Rectal smooth muscle tissue (tissue), 1 donor: ENCODE results near the gene CACHD1.
"Not testable (repeated sequence)": the region's sequence is repeated elsewhere in the genome, so short reads cannot be mapped to it uniquely, and the experiment has no call there.

Experiments
- H3K27ac ChIP-seq: one replicate; pipeline ENCODE4 v1.7.0; 2013; ENCODE audit warnings: low read depth, low read length, inconsistent platforms
- H3K27me3 ChIP-seq: one replicate; pipeline ENCODE4 v1.7.0; 2013; ENCODE audit warnings: low read length; ENCODE audit not compliant: control insufficient read depth, insufficient read depth
- H3K36me3 ChIP-seq: one replicate; pipeline ENCODE4 v1.7.0; 2013; ENCODE audit warnings: low read length; ENCODE audit not compliant: control insufficient read depth, insufficient read depth
- H3K4me1 ChIP-seq: one replicate; pipeline ENCODE4 v1.7.0; 2013; ENCODE audit warnings: low read length; ENCODE audit not compliant: control insufficient read depth, insufficient read depth
- H3K4me3 ChIP-seq: one replicate; pipeline ENCODE4 v1.7.0; 2013; ENCODE audit warnings: low read length
- H3K9ac ChIP-seq: one replicate; pipeline ENCODE4 v1.7.0; 2013; ENCODE audit warnings: low read length

Gene CACHD1

DNA sequence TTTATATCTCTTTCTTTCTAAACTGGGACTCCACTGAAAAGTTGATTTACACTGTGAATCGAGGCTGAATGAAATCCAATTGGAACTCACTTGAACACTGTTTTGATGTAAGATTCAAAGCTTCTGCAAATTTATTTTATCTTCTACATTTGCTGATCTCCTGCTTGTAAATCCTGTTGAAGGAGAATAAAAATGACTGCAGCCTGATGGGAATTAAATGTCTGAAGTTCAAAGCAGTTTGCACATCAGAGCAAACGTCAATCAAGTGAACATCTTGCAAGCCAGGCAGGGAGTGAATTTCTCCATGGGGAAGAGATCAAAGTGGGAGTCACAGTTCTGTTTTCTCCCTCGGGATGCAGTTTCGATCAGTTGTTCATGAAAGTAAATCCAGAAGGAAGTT is 127.2 kb downstream of the CACHD1 start:
- Histone ChIP-seq H3K9ac (no peak overlapping the region), H3K4me1 (no peaks in the 10 kb centered on the region), H3K27me3 (no peaks in the 10 kb centered on the region), H3K27ac (no peak overlapping the region), H3K36me3 (no peaks in the 10 kb centered on the region), H3K4me3 (no peak overlapping the region)

DNA sequence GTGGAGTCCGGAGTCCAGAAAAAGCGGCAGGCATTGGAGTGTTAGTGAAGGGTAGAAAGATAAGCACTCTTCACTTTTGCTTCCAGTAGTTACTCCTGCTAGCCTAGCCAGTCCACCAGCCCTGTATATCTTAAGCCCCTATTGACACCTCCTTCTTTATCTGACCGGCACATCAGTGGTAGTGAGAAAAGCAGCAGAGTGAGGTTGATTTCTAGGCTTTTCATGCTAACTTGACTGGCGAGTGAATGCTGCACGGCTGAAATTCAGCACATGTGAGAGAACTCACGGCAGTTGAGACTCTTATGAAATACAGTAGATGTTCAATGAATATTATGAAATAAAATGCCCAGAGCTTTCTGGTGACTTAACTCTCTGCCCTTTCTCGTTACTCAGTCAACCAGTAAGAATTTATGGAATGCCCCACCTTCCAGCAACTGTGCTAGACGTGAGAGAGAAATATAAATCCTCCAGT is 128.2 kb downstream of the CACHD1 start:
- no peaks in the 10 kb centered on the region for H3K4me1 ChIP-seq
- H3K4me3 ChIP-seq = no peak overlapping the region
- no peaks in the 10 kb centered on the region for H3K27me3 ChIP-seq
- no peak overlapping the region for H3K27ac ChIP-seq
- no peak overlapping the region for H3K9ac ChIP-seq
- H3K36me3 ChIP-seq = no peaks in the 10 kb centered on the region

DNA sequence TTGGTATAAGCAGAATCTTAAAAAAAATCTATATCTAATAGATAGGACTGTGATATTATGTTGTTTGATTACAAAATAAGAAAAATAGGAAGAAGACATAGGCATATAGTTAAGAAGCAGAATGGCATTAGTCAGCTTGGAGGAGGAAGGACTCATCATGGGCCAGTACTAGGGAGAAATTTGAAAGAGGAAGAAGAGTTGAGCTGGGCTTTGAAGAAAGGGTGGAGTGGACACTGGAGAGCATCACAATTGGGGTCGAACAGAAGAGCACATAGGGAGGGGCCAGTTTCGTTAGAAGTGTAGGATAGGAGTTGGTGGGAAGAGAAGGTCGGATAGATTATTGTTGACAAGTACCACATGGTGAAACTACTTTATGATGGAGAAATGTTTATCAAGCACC is 129.3 kb downstream of the CACHD1 start:
- Histone ChIP-seq H3K4me3 (no peak overlapping the region), H3K9ac (no peak overlapping the region), H3K27ac (no peak overlapping the region), H3K27me3 (no peaks in the 10 kb centered on the region), H3K4me1 (no peaks in the 10 kb centered on the region), H3K36me3 (no peaks in the 10 kb centered on the region)

DNA sequence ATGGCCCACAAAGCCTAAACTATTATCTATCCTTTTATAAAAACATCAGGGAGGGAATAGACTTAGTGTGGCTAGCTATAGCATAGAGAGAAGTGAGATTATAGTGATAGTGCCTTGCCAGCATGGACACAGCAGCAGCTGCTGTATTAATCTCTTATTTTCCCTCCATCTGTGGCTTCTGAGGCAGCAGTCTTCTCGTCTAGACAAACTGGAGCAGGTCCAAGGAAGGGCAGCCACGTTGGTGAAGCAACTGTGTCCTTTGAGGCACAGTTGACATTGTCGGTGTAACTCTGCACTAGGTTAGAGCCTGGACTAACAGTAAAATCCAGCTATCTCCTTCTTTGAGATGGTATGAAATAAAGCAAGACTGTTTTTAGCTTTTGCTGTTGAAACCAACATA is 131.3 kb downstream of the CACHD1 start:
- Histone ChIP-seq H3K27me3 (no peaks in the 10 kb centered on the region), H3K9ac (no peak overlapping the region), H3K27ac (no peak overlapping the region), H3K4me1 (no peaks in the 10 kb centered on the region), H3K36me3 (no peaks in the 10 kb centered on the region), H3K4me3 (no peak overlapping the region)

DNA sequence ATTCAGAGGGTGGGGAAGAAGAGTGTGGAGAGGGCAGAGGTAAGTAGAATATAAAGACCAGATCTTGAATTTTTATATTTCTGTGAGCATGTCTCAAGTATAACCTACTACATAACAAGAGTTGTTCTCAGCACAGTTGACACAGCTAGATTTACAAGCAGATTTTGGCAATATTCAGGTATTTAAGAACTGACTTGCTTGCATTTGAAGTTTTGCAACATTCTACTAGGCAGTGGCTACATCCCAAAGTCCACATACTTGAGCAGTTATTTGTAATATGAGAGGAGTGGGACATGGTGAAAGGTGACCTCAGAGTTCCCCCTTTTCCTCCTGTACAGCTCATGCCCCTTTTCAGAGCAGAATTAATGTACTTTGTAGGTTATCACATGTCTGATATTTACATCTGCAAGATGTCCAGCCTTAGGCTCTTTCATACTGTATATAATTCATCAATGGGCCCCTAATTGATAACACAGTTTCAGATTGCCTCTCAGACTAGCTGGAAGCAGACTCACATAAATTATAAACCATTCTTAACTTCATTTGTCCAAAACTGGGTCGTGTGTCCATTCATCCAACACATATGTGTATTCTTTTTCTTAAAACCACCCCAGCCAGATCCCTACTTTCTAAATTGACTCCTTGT is 138.2 kb downstream of the CACHD1 start:
- no peak overlapping the region for H3K27ac ChIP-seq
- no peak overlapping the region for H3K4me3 ChIP-seq
- H3K9ac ChIP-seq = no peak overlapping the region
- H3K27me3 ChIP-seq = no peaks in the 10 kb centered on the region
- H3K36me3 ChIP-seq = no peaks in the 10 kb centered on the region
- no peaks in the 10 kb centered on the region for H3K4me1 ChIP-seq

DNA sequence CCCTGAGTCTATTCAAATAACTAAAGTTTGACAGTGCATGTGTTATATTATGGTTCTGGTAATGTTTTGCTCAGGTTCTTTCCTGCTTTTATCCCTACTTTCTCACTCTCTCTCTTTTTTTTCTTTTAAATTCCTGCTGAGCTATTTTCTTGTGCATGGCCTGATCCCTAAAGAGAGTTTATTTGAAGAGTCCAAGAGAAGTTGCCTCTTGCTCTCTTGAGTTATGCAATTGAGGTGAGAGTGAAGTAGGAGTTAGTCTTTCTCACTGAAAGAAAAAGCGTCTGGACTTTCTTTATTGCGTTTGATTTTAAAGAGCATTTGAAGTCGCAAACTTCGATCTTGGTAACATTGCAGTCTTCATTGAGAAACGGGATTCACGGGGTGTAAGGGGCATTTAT is 138.7 kb downstream of the CACHD1 start:
- Histone ChIP-seq H3K4me3 (no peak overlapping the region), H3K36me3 (no peaks in the 10 kb centered on the region), H3K4me1 (no peaks in the 10 kb centered on the region), H3K9ac (no peak overlapping the region), H3K27ac (no peak overlapping the region), H3K27me3 (no peaks in the 10 kb centered on the region)

DNA sequence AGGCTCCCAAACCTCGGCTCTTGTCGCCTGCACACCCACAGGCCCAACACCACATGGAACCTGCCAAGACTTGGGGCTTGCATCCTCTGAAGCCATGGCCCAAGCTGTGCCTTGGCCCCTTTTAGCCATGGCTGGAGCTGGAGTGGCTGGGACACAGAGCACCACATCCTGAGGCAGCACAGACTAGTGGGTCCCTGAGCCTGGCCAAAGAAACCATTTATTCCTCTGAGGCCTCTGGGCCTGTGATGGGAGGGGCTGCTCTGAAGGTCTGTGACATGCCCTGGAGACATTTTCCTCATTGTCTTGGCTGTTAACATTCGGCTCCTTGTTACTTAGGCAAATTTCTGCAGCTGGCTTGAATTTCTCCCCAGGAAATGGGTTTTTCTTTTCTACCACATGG is 141.0 kb downstream of the CACHD1 start:
- not testable (repeated sequence) for H3K27me3 ChIP-seq, H3K4me3 ChIP-seq, H3K27ac ChIP-seq, H3K4me1 ChIP-seq, H3K9ac ChIP-seq, H3K36me3 ChIP-seq

DNA sequence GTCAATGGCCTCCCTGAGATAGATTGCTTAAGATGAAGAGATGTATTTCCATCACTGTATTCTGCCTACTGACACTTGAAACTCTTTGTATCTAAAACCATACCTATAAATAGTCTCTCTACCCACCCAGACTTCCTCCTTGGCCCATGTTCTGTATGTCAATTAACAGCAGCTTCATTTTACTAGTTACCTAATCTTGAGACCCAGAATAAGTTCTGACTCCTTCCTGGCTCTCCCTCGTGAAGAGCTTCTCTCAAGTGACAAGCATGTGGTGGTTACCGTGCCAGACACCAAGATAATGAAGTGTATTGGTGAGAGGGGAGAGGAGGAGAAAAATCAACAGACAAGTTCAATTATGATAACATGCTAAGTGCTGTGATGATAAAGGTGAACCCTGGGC is 146.1 kb downstream of the CACHD1 start:
- H3K27me3 ChIP-seq = no peaks in the 10 kb centered on the region
- no peaks in the 10 kb centered on the region for H3K36me3 ChIP-seq
- H3K9ac ChIP-seq = no peak overlapping the region
- no peak overlapping the region for H3K4me3 ChIP-seq
- H3K4me1 ChIP-seq = no peaks in the 10 kb centered on the region
- no peak overlapping the region for H3K27ac ChIP-seq

DNA sequence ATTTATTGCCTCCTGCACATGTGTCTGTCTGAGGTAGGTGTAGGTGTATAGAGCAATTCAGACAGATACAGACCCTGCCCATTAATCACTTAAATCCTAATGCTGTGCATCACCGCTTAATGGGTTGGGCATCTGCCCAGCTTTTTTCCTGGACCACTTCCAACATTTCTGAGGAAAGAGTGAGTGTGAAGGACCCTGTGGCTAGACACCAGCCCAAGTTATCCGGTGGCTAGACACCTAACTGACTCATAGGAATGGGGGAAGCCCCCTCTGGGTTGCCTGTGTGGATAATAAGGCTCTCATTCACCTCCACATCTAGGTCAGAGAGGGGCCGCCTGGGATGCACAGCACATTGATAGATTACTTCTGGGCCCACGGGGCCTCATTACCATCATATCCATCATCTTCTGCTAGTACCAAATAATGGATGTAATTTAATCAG is 153.8 kb downstream of the CACHD1 start:
- Histone ChIP-seq H3K9ac (no peak overlapping the region), H3K27ac (no peak overlapping the region)

DNA sequence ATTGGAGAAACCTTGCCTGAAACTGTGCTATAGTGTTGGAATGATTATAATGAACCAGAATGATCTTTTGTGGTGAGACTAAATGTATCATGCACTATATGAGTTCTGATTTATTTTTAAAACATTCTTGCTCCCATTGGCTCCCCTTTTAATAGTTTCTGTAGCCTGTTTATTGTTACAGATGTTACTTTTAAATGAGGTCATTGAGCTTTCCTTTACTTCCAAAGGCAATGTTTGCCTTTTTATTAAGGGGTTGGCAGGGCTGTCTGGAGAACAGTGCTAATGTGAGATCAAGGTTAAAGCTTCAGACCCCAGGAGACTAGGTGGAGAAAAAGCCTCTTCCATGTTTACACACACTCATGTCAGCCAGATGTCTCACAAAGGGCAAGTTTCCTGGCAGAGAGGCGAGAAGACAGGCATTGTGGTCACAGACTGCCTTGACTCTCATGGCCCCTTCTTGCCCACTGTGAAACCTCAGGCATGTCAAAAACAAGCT is 154.3 kb downstream of the CACHD1 start:
- H3K27me3 ChIP-seq = no peaks in the 10 kb centered on the region
- H3K4me3 ChIP-seq = no peak overlapping the region
- H3K27ac ChIP-seq = no peak overlapping the region
- H3K36me3 ChIP-seq = no peaks in the 10 kb centered on the region
- no peak overlapping the region for H3K9ac ChIP-seq
- peaks cover 5% of the 10 kb centered on the region for H3K4me1 ChIP-seq

More for the DNA sequence above, 153.8 kb downstream of the CACHD1 start:
- Histone ChIP-seq H3K27me3 (no peaks in the 10 kb centered on the region), H3K4me3 (no peak overlapping the region), H3K4me1 (peaks cover 5% of the 10 kb centered on the region), H3K36me3 (no peaks in the 10 kb centered on the region)

DNA sequence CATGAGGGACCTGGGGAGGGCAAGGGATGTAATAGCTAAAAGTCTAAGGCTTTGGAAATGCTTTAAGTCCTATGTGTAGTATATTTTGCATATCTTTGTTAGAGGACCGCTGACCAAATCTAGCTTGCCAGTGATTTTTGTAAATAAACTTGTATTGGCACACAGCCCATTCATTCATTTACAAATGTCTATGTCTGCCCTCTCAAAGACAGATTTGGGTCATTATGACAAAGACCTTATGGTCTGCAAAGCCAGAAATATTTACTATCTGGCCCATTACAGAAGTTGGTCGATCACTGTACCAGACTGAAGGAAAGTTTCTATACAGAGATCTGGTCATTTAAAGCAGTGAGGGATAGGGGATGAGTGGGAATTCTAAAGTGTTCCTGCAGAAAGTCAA is 154.9 kb downstream of the CACHD1 start:
- no peak overlapping the region for H3K4me3 ChIP-seq
- H3K9ac ChIP-seq = no peak overlapping the region
- peaks cover 5% of the 10 kb centered on the region for H3K4me1 ChIP-seq
- no peaks in the 10 kb centered on the region for H3K36me3 ChIP-seq
- H3K27me3 ChIP-seq = no peaks in the 10 kb centered on the region
- H3K27ac ChIP-seq = no peak overlapping the region

DNA sequence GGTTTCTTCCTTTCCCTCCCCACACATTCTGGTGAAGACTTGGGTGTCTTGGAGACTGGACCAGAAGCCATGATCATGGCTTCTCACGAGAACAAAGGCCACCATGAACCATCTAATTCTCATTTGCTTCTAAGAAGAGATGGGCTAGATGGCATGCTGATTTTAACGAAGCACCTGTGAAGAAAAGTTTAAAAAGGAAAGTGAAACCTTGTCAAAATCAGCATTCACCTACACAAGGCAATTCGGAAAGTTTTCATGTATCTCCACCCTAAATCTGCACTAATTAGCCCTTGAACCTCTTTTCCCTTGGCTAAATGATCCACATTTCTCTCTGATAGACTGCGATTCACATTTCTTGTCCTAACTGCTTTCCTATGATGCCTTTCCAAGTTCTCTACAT is 160.7 kb downstream of the CACHD1 start:
- no peaks in the 10 kb centered on the region for H3K27me3 ChIP-seq
- no peaks in the 10 kb centered on the region for H3K4me1 ChIP-seq
- no peak overlapping the region for H3K9ac ChIP-seq
- H3K36me3 ChIP-seq = no peaks in the 10 kb centered on the region
- H3K27ac ChIP-seq = no peak overlapping the region
- H3K4me3 ChIP-seq = no peak overlapping the region

DNA sequence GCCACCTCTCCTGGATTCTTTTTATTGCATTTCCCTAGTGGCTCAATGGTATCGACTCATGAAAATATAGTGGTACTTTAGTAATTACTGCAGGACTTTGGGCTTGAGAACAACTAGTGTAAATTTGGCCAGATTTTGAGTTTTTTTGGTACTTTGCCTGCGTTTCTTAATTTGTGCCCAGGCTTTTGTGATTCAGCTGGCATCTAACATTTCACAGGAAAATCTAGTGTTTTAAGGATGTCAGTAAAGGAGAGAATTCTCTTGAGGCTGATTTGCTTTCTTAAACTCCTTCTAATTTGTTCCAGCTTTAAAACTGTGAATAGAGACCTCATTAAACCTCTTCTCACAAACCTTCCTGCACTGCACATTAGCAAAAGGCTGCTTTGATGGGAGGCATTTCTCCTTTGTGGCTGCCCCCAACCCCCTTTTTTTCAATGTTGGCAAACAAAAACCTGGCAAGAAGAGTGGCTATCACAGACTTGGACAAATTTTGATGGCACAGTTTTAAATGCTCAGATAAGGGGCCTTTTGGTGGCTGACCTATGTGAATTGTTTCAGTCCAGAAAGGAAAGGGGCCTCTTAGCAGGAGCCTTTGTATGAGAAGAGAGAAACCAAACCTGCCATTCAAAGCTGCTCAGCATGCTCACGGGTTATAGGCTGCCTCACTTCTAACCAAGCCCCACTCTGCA is 161.6 kb downstream of the CACHD1 start:
- Histone ChIP-seq H3K4me3 (no peak overlapping the region), H3K27me3 (no peaks in the 10 kb centered on the region), H3K27ac (no peak overlapping the region), H3K9ac (no peak overlapping the region), H3K36me3 (no peaks in the 10 kb centered on the region), H3K4me1 (no peaks in the 10 kb centered on the region)
